ENCODE results near the gene OSBPL10.

- TF ChIP-seq CTCF (IDR thresholded peaks at IDR 0.05) (no peak), EZH2 (IDR thresholded peaks at IDR 0.05) (no peak), EZH2phosphoT487 (IDR thresholded peaks at IDR 0.05) (no peak)
Measured at GRCh38 chr3:31985831-31986230, 4.8 kb upstream of the OSBPL10 start.

All from neural progenitor cell (in vitro differentiated cells).